CD4-positive, alpha-beta T cell treated with Interleukin-12 subunit alpha and Interleukin-12 subunit beta, for 1 hour (primary cell): ENCODE results near the gene WDR45B.
"Not testable (repeated sequence)": the region's sequence is repeated elsewhere in the genome, so short reads cannot be mapped to it uniquely, and the experiment has no call there.

Experiments used
- DNase-seq: peaks from one replicate; pipeline ENCODE4 v3.0.0-alpha.2; 2020

Gene WDR45B

GRCh38 chr17:82598256-82599119 is 49.8 kb downstream of the WDR45B start:
- no peak for DNase-seq

GRCh38 chr17:82596837-82597672 is 51.2 kb downstream of the WDR45B start:
- no peak for DNase-seq

- DNase-seq = no peak
Measured at GRCh38 chr17:82596296-82596695, 51.9 kb downstream of the WDR45B start.

- DNase-seq = no peak
Measured at GRCh38 chr17:82595893-82596292, 52.4 kb downstream of the WDR45B start.

GRCh38 chr17:82594571-82594970 is 53.7 kb downstream of the WDR45B start:
- DNase-seq = no peak

GRCh38 chr17:82593590-82594087 is 54.6 kb downstream of the WDR45B start:
- DNase-seq = no peak

GRCh38 chr17:82592767-82593589 is 55.3 kb downstream of the WDR45B start:
- peak; percentile 82 for DNase-seq

- no peak for DNase-seq
Measured at GRCh38 chr17:82592289-82592766, 55.9 kb downstream of the WDR45B start.

- DNase-seq = no peak
Measured at GRCh38 chr17:82590881-82591539, 57.2 kb downstream of the WDR45B start.

GRCh38 chr17:82590216-82590615 is 58.0 kb downstream of the WDR45B start:
- no peak for DNase-seq

- no peak for DNase-seq
Measured at GRCh38 chr17:82589851-82590180, 58.4 kb downstream of the WDR45B start.

GRCh38 chr17:82588266-82589175 is 59.7 kb downstream of the WDR45B start:
- DNase-seq = no peak

- no peak for DNase-seq
Measured at GRCh38 chr17:82587234-82588086, 60.8 kb downstream of the WDR45B start.

- DNase-seq = no peak
Measured at GRCh38 chr17:82586576-82587233, 61.5 kb downstream of the WDR45B start.

GRCh38 chr17:82585935-82586575 is 62.2 kb downstream of the WDR45B start:
- not testable (repeated sequence) for DNase-seq

- DNase-seq = no peak
Measured at GRCh38 chr17:82583720-82584234, 64.5 kb downstream of the WDR45B start.

- no peak for DNase-seq
Measured at GRCh38 chr17:82582709-82583108, 65.5 kb downstream of the WDR45B start.

- no peak for DNase-seq
Measured at GRCh38 chr17:82582213-82582612, 66.0 kb downstream of the WDR45B start.

GRCh38 chr17:82579969-82580368 is 68.3 kb downstream of the WDR45B start:
- not testable (repeated sequence) for DNase-seq
